HG02623 (cell line): ENCODE data around the gene CD86.
A peak's percentile ranks its signal among the peaks of the same experiment; 100 is the strongest.
"Not testable (repeated sequence)": the region's sequence is repeated elsewhere in the genome, so short reads cannot be mapped to it uniquely, and the experiment has no call there.

Source experiments
- ATAC-seq: cut with Tn5 transposase; IDR thresholded peaks from one replicate; pipeline ENCODE4 v1.9.1; 2021; ENCODE audit warnings: moderate library complexity; ENCODE audit not compliant: unreplicated experiment

Gene CD86, protein sequence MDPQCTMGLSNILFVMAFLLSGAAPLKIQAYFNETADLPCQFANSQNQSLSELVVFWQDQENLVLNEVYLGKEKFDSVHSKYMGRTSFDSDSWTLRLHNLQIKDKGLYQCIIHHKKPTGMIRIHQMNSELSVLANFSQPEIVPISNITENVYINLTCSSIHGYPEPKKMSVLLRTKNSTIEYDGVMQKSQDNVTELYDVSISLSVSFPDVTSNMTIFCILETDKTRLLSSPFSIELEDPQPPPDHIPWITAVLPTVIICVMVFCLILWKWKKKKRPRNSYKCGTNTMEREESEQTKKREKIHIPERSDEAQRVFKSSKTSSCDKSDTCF

DNA sequence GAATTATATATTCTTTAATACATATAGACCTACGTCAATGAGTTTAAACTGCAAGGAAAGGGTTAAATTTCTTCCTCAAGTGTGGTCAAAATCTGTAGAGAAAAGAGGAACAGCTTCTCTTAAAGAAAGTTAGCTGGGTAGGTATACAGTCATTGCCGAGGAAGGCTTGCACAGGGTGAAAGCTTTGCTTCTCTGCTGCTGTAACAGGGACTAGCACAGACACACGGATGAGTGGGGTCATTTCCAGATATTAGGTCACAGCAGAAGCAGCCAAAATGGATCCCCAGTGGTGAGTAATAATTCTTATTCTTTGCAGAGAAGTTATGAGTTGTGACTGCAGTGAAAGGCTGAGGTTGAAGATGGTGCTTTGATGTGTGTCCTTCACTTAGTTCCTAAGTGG, at the start of gene CD86:
Gene CD86, plus strand, starts transcription at position 148 of the 400 bp plus-strand sequence. Its CDS starts 128 bp downstream, at position 276.
- ATAC-seq = peak; percentile 84

DNA sequence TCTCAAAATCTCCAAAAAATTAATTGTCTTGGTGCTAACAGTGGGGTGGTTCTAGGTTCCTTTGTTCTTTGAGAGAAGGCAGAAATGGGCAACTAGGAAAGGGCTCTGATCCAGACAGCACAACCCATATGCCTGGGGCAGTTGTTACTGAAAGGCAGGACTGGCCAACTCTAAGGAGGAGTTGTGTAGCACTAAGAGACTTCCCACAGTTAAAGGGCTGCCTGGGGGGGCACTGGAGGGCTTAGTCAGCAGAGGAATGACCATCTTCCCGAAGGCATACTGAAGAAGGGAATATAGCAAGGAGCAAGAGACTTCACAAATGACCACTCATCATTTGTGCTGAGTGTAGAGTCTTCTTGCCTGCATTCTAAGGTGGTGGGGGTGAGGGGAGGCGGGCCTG, 48.9 kb upstream of the CD86 start:
- ATAC-seq = no peak

DNA sequence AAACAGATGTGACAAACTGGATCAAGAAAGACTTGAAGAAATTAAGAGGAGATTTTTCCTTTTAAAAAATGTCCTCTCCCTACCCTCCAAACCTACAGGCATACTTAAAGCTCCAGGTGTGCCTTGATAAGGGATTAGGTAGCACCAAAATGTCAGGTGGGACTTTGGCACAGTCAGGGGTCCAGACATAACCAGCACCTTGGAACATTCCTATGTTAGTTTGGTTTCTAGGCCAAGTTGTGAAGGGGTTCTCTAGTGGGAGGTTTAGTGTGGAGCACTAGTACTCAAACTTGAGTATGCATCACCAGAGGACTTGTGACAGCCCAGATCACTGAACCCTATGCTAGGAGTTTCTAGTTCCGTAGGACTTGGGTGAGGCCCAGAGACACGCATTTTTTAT, 47.0 kb upstream of the CD86 start:
- no peak for ATAC-seq

DNA sequence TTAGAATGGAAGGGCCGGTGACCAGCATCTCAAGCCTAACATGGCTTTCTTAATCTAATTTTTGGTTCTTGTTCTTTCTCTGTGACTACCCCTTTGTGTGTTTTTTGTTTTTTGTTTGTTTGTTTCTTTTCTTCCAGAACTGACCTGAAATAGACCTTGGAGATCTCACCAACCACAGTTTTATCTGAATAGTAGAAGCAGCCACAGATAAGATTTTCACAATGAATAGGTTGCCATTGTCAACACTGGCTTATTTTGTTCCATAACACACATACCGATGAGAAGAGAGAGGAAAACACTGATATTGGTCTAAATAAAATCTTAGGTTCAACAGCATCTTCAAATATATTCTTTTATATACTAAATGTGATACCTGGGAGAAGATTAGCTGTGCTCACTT, 44.7 kb upstream of the CD86 start:
- no peak for ATAC-seq

DNA sequence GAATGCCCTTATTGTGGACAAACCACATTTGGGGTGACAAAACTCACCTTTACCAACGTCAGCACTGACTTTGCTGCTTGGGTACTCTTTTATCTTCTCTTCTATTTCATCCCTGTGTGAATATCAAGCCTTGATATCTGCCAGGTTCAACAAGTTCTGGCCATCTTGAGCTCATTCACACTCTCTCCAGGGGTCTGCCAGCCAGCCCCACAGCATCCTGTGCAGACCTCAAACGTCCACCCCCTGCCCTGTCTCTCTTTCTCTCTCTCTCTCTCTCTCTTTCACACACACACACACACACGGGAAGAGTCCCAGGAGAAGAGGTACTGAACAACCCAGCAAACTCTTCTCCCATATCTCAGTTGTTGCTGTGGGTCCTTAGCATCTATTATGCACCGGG, 43.8 kb upstream of the CD86 start:
- ATAC-seq = no peak

DNA sequence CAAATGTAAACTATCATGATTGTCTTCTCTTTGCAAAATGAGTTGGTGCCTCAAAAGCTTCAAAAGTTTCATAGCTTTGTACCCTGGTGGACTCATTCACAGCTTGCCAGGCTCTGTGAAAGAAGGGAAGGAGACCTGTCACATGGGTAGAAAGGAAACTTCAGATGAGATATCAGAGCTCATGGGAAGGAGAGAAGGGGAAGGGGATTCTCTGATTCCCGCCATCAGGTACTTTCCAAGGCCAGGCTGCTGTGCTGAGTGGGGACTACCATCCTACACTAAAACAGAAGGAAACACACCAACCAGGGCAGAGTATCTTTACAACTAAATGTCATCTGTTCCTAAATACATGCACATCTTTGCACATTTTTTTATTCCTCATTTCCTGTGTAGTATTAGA, 42.3 kb upstream of the CD86 start:
- ATAC-seq = no peak

DNA sequence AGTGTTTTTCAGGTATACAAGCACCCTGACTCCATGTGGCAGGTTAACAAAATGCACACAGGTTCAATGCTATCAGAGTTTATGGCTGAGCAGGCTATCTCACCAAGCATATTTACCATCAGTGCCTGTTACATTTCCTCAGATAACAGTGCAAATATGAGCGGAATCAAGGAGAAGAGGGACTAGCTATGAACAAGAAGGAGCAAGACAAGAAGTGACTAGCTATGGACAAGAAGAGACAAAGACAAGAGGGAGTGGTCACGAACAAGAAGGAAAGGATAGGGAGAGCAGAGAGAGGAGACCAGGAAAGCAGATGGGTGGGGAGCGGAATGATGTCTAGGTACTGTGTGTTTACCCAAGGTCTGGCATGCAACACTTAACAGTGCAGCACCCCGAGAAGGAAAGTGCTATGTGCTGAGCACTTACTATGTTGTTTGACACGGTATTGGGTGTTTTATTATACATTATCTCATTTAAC, 41.7 kb upstream of the CD86 start:
- ATAC-seq = no peak

DNA sequence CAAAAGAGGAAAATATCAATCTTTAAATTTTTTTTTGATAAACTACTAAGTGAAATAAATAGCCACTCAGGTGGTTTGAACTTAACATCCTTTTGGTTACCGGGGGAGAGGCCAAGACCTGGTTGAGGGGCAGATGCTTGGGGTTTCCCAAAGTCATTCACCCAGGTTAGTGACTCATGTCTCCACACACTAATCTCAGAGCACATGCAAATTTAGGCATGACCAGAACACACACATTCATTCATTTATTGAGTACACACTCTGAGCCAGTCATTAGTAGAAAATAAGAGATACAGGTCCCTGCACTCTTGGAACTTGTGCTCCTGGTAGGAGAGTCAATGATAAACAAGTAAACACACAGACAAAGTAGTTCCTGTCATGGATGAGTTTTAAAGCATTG, 40.4 kb upstream of the CD86 start:
- peak; percentile 74 for ATAC-seq

DNA sequence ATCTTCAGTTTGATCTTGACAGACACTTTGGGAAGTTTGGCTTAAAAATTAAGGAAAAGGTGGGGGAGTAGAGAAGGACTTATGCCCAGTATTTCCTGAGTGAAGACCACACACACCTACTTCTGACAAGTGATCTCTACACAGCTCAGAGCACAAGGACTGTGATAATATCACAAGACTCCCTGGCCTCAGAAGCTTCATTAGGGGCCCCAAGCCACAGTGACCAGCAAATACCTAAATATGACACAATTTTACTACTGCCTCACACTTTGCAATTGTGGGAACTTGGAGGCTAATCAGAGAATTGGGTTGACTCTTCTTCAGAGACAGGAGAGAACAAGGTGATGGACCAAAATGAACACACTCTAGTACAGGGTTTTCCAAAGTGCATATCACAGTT, 35.7 kb upstream of the CD86 start:
- ATAC-seq = no peak

DNA sequence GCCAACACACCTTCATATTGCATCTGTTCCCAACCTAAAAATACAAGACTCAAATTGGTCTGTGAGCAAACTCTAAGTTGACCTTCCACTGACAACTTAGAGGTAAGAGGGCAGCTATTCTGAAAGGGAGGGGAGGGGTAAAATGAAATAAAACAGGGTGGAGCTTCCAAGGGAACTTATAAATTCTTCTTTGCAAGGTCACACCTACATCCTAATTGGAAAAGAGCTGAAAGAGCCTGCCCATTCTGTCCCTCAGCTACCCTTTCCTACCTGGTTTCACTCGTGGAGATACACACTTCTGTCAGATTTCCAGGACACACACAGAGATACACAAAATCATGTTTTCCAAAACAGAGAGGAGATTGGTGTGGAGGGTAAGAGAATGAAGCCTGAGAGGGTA, 34.1 kb upstream of the CD86 start:
- no peak for ATAC-seq

DNA sequence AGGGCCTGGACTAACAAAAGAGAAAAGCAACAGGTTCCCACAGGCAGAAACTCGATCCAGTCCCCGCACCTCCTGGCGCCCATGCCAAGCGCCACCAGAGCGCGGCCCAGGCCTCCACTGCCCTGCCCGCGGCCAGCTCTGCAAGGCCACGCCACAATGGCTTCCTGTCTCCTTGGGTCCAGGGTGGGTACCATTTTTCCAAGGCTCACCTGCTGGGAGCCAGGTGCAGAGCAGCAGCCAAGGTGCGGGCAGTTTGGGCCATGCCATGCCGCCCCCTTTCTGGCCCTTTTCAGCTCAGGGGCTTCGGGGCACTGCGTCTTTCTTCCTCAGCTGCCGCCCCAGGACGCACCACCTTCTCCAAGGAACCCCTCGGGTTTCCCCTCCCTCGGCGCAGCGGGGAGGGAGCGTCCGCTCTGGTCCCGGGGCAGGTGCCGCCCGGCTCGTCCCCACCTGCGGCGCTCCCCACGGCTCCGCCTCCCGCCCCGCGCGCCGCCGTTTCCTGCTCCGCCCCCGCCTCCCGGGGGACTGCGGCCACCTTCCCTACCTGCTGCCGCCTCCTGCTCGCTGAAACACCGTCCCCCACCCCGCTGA, 33.3 kb upstream of the CD86 start, which contains the start of gene ILDR1:
Gene ILDR1, minus strand, starts transcription at position 437 of the 591 bp plus-strand sequence. Its CDS starts 170 bp downstream, at position 267.
- ATAC-seq = peak; percentile 42

DNA sequence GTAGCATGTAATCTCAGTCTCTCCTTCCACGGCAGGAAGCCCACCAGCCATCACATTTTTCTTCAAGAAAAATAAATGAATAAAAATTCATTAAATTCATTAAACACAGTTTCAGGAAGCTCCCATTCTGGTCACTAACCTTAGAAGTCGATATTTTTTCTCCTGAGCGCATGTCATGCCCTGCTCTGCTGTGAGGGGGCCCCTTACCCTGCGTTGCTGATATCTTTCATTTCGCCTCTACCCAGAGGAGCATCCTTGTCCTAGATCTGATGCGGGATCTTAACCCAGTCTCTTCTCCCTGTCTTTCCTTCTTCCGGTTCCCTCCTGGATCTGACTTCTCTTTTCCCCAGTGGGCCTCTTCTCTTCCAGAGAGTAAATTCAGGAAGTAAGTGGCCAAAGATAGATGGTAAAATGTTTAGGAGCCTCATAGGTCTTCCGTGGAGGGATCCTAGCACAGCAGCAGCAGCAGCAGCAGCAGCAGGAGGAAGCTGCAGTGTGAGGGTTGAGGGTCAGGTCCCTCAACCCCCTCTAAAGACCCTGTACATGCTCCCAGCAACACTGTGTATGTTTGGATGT, 31.7 kb upstream of the CD86 start:
- no peak for ATAC-seq

DNA sequence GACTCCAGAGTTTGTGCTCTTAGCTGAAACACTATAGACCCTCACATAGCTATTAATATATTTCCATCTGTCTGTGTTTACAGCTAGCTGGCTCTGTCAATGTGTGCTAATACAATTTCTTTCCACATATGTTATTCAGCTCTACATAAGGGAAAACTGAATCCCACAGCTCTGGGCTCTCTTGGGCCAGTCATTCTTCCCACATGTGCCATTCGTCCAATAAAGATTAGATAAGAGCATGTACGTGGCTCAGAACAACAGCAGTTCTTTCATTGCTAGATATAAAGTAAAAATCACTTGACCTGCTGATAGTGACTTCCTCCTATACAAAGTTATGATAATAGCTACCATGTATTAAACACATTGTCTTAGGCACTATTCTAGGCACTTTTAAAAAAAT, 30.4 kb upstream of the CD86 start:
- no peak for ATAC-seq

DNA sequence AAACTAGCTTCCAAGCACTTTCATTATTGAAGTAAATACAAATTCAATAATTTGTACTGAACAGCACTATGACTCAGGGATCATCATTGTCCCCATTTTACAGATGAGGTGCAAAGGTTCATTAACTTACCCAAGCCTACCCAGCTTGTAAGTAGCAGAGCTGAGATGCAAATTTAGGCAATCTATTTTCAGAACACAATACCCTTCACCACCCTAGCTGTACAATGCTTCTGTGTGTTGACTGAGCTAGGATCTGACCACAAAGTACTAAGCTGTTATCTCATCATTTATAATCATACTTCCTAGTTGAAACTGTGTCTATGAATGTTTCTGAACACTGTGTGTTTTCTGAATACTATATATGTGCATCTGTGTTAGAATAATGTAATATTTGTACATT, 29.9 kb upstream of the CD86 start:
- peak; percentile 82 for ATAC-seq

DNA sequence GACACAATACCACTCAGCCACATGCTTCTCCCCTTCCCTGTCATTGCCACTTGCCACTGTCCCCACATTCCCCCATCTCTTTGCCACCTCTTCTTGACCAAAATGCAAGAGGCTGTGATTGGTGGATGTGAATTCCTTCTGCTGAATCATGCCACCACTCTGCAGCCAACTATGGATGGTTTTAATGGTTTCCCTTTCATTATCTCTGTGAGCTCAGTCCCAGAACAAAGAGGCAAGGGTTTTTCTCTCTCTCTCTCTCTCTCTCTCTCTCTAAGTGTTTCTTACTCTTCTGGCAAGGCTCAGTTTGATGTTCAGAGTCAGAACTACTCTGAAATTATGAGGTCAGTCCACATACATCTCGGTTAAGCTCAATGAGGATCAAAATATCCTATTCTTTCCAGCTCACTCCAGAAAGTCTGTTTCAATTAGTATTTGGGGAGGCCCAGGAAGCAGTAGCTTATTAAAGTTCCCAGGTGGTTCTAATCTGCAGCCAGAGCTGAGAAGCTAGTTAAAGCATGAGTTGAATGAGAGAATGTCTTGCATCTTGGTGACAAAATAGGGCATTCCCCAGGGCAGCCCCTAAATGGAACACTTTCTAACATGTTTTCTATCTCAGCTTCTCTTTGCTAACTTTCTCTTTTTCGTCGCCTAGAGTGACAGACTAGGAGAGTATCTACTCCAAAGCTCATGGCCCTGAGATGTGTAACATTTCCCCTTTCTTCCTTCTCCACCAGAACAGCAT, 24.6 kb upstream of the CD86 start:
- peak; percentile 57 for ATAC-seq

DNA sequence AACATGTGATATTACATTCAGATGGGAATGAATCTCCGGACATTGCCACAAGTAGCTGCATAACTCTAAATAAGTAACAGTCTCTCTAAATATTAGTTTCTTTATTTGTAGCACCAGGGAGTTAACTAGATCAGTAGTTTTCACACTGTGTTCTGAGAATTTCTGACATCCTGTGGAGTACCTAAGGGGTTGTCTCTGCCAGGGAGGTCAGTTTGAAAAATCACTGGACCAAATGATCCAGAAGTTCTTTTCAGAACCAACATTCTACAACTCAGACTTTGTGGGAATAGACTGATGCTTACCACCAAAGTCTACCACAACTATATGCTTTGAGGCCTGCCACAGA, 24.1 kb upstream of the CD86 start:
- peak; percentile 31 for ATAC-seq

DNA sequence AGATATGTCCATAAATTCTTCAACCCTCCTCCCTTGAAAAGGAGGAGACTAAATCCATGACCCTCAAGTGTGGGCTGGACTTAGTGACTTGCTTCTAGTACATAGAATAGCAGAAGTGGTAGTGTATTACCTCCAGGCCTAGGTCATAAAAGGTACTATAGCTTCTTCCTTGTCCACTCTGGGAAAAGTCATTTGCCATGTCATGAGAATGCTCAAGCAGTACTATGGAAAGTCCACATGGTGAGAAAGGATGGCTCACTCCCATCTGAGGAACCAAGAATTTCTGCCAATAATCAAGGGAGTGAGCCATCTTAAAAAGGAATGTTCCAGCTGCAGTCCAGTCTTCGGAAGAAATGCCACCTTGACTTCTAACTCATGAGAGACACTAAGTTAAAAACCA, 22.6 kb upstream of the CD86 start:
- no peak for ATAC-seq

DNA sequence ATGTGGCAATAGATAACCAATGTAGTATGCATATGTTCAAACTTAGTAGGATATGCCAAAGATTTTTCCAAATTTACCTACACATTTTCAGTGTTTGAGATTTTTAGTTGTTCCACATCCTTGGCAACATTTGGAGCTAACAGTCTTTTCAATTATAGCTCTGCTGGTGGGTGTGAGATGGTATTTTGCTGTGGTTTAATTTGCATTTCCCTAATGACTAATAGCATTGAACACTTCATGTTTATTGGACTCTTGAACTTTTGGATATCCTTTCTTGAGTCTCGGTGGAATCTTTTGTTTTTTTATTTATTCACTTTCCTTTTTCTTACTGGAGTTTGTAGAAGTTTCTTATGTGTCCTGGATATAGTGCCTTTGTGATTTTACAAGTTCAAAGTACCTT, 22.1 kb upstream of the CD86 start:
- ATAC-seq = no peak

DNA sequence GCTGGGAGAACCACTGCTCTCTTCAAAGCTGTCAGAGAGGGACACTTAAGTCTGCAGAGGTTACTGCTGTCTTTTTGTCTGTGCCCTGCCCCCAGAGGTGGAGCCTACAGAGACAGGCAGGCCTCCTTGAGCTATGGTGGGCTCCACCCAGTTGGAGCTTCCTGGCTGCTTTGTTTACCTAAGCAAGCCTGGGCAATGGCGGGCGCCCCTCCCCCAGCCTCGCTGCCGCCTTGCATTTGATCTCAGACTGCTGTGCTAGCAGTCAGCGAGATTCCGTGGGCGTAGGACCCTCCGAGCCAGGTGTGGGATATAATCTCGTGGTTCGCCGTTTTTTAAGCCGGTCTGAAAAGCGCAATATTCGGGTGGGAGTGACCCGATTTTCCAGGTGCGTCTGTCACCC, 7.9 kb upstream of the CD86 start:
- ATAC-seq = not testable (repeated sequence)

DNA sequence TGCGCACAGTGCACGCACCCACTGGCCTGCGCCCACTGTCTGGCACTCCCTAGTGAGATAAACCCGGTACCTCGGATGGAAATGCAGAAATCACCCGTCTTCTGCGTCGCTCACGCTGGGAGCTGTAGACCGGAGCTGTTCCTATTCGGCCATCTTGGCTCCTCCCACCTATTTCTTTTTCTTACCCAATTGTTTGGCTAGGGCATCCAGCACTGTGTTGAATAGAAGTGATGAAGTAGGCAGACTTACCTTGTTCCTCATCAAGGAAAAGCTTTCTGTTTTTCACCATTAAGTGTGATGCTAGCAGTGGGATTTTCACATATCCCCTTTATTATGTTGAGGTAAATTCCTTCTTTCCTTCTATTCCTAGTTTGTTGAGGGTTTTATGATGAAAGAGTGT, 7.4 kb upstream of the CD86 start:
- not testable (repeated sequence) for ATAC-seq

DNA sequence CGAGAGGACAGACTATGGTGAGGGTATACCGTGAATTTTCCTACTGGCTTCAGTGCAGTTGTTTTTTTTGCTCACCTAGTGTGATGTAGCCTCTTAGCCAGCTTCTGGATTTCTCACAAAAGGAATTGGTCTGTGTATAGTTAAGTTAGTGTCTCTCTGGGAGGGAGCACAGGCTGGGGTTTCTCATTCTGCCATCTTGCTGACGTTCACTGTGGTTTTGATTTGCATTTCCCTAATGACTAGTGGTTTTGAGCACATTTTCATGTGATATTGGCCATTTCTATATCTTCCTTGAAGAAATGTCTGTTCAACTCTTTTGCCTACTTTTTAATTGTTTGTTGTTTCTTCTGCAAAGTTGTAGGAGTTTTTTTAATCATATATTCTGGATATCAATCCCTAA, 2.2 kb upstream of the CD86 start:
- peak; percentile 42 for ATAC-seq

DNA sequence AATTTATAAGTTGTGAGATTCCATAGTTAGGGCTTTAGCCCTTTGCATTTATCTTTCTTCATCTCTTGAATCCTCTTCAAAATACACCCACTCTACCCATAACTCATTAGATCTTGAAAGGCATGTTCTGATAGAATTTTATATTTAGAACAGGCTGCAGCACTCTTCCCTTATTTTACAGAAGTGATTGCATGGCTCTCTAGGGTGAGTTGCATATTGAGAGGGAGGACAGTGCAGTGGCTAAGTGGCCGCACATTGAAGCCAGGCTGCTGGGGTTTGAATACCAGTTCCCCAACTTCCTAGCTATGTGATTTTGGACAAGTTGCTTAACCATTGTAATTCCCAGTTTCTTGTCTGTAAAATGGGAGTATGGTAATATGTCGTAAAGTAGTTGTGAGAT, 2.5 kb downstream of the CD86 start:
- ATAC-seq = no peak
